Measurements from ENCODE around the gene CCDC71.
A peak's percentile ranks its signal among the peaks of the same experiment; 100 is the strongest.

CCDC71 gene

GRCh38 chr3:49134471-49135265 lies 31.5 kb downstream of the CCDC71 start:
- Histone ChIP-seq H3K4me3 (no peak overlapping the region), H3K27ac (peak overlapping the region in 4 of 21 experiments; percentile 80 to 90 (median 82))

GRCh38 chr3:49133226-49133951 lies 32.7 kb downstream of the CCDC71 start:
- peak overlapping the region; percentile 20 to 92 (median 84) for H3K27ac ChIP-seq
- peak overlapping the region; percentile 43 to 64 (median 58) for H3K4me3 ChIP-seq

- H3K27ac ChIP-seq = peak within 1 kb of the TSS; percentile 20 to 92 (median 84)
- peak within 1 kb of the TSS; percentile 43 to 64 (median 58) for H3K4me3 ChIP-seq
Measured at GRCh38 chr3:49132437-49133225, 33.5 kb downstream of the CCDC71 start, which contains the start of gene LAMB2. Gene LAMB2, minus strand, starts transcription at chr3:49133050. Its CDS starts 183 bp downstream, at chr3:49132867.

GRCh38 chr3:49132073-49132436 lies 34.1 kb downstream of the CCDC71 start:
- H3K4me3 ChIP-seq = peak overlapping the region; percentile 43 to 64 (median 58)
- H3K27ac ChIP-seq = peak overlapping the region in 20 of 21 experiments; percentile 52 to 92 (median 84)

- H3K4me3 ChIP-seq = peak overlapping the region in 5 of 7 experiments; percentile 43 to 64 (median 58)
- peak overlapping the region in 14 of 21 experiments; percentile 12 to 92 (median 82) for H3K27ac ChIP-seq
Measured at GRCh38 chr3:49131576-49131975, 34.6 kb downstream of the CCDC71 start.

- Histone ChIP-seq H3K27ac (peak overlapping the region in 2 of 21 experiments; percentile 81 to 86), H3K4me3 (no peak overlapping the region)
Measured at GRCh38 chr3:49131040-49131439, 35.1 kb downstream of the CCDC71 start.

- Histone ChIP-seq H3K4me3 (no peak overlapping the region), H3K27ac (no peak overlapping the region)
Measured at GRCh38 chr3:49124991-49125670, 41.0 kb downstream of the CCDC71 start.

- Histone ChIP-seq H3K27ac (no peak overlapping the region), H3K4me3 (no peak overlapping the region)
Measured at GRCh38 chr3:49124203-49124602, 41.9 kb downstream of the CCDC71 start.

GRCh38 chr3:49123687-49124086 lies 42.4 kb downstream of the CCDC71 start:
- no peak overlapping the region for H3K27ac ChIP-seq
- H3K4me3 ChIP-seq = no peak overlapping the region

GRCh38 chr3:49122886-49123545 lies 43.1 kb downstream of the CCDC71 start:
- no peak overlapping the region for H3K4me3 ChIP-seq
- no peak overlapping the region for H3K27ac ChIP-seq

- no peak overlapping the region for H3K4me3 ChIP-seq
- no peak overlapping the region for H3K27ac ChIP-seq
Measured at GRCh38 chr3:49122451-49122850, 43.7 kb downstream of the CCDC71 start.

- peak overlapping the region in 1 of 21 experiments; percentile 96 for H3K27ac ChIP-seq
Measured at GRCh38 chr3:49122022-49122421, 44.1 kb downstream of the CCDC71 start.

GRCh38 chr3:49121132-49121736 lies 44.9 kb downstream of the CCDC71 start:
- Histone ChIP-seq H3K27ac (peak overlapping the region; percentile 47 to 99 (median 96)), H3K4me3 (peak overlapping the region; percentile 61 to 97 (median 78))

More at GRCh38 chr3:49122022-49122421, 44.1 kb downstream of the CCDC71 start:
- H3K4me3 ChIP-seq = no peak overlapping the region

GRCh38 chr3:49120438-49121131 lies 45.5 kb downstream of the CCDC71 start, which contains the start of gene USP19:
Gene USP19, minus strand, starts transcription at chr3:49120823. Its CDS starts 1,678 bp downstream, at chr3:49119145.
- Histone ChIP-seq H3K27ac (peak within 1 kb of the TSS; percentile 78 to 99 (median 96)), H3K4me3 (peak within 1 kb of the TSS; percentile 61 to 97 (median 78))

- H3K4me3 ChIP-seq = peak overlapping the region; percentile 61 to 97 (median 78)
Measured at GRCh38 chr3:49120096-49120437, 46.1 kb downstream of the CCDC71 start.

GRCh38 chr3:49119439-49119838 lies 46.7 kb downstream of the CCDC71 start:
- Histone ChIP-seq H3K27ac (peak overlapping the region in 19 of 21 experiments; percentile 88 to 99 (median 97)), H3K4me3 (peak overlapping the region; percentile 61 to 97 (median 78))

More at GRCh38 chr3:49120096-49120437, 46.1 kb downstream of the CCDC71 start:
- H3K27ac ChIP-seq = peak overlapping the region; percentile 78 to 99 (median 96)

GRCh38 chr3:49119036-49119435 lies 47.1 kb downstream of the CCDC71 start:
- Histone ChIP-seq H3K4me3 (no peak overlapping the region), H3K27ac (peak overlapping the region in 13 of 21 experiments; percentile 50 to 99 (median 97))
